ENCODE results near the gene AKAP8. TPM values are rescaled to one million over a fixed set of nuclear protein-coding genes. Genes with fewer than 3 reads are reported as not detected.

Gene AKAP8
- total and polyA plus RNA-seq, 2 of the 4 experiments (the other 2 are of a cell fraction): 12.2 to 13.4 TPM

DNA sequence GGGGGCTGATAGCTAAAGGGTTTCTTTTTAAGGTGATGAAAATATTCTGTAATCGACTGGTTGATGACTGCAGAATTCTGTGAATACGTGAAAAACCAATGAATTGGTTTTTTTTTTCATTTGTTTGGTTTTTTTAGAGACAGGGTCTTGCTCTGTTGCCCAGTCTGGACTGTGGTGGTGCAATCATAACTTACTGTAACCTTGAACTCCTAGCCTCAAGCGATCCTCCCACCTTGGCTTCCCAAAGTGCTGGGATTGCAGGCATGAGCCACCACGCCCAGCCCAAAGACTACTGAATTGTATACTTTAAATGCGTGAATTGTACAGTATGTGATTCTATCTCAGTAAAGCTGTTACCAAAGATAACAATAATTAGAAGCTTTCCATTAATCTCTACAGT, 14.8 kb upstream of the AKAP8 start:
- Histone ChIP-seq H3K4me3 (ENCODE audit: insufficient read depth, low read depth, low read length) (no peak overlapping the region), H3K79me1 (ENCODE audit: low read depth in 1 of 2, low read length in 2 of 2) (peaks cover 20 to 49% of the 10 kb centered on the region in 2 experiments), H3K23ac (ENCODE audit: low read depth, low read length) (no peak overlapping the region), H4K91ac (ENCODE audit: insufficient read depth, low read depth, low read length) (no peak overlapping the region), H3K36me3 (ENCODE audit: control insufficient read depth, insufficient read depth, low read length) (peaks cover 50% of the 10 kb centered on the region), H2AFZ (replicated peaks; ENCODE audit: low read length, poor library complexity) (no peak overlapping the region), H3K4me1 (ENCODE audit: control insufficient read depth, insufficient read depth, low read length) (no peaks in the 10 kb centered on the region; the same call in 1 of the 2 replicates), H3K9me1 (ENCODE audit: insufficient read depth, low read length) (peaks cover 9% of the 10 kb centered on the region; the same call in 1 of the 2 replicates), H2BK120ac (ENCODE audit: low read depth, low read length) (no peak overlapping the region), H3K9me3 (ENCODE audit: control insufficient read depth, insufficient read depth, low read length) (no peaks in the 10 kb centered on the region), H3K56ac (ENCODE audit: extremely low read depth, insufficient read depth, low read length) (no peak overlapping the region), H3K27me3 (ENCODE audit: control insufficient read depth, insufficient read depth, low read length) (no peaks in the 10 kb centered on the region), H3K27ac (ENCODE audit: insufficient read depth, low read length) (no peak overlapping the region), H3K4me2 (ENCODE audit: low read depth, low read length) (no peak overlapping the region), H4K8ac (ENCODE audit: low read depth in 2 of 2, low read length in 2 of 2) (no peak overlapping the region), H2BK5ac (ENCODE audit: low read depth, low read length, poor library complexity, severe bottlenecking) (no peak overlapping the region), H2AK9ac (replicated peaks; ENCODE audit: low read depth, low read length, poor library complexity) (no peak overlapping the region), H3K14ac (replicated peaks; ENCODE audit: low read depth, low read length) (no peak overlapping the region), H3K9ac (ENCODE audit: low read depth, low read length) (no peak overlapping the region), H4K5ac (ENCODE audit: low read depth, low read length) (no peak overlapping the region), H2AK5ac (ENCODE audit: low read depth, low read length) (no peak overlapping the region), H3K18ac (ENCODE audit: low read depth, low read length) (no peak overlapping the region), H2BK20ac (ENCODE audit: low read depth, low read length) (no peak overlapping the region), H4K20me1 (ENCODE audit: insufficient read depth, low read length) (peaks cover 50% of the 10 kb centered on the region), H3K4ac (ENCODE audit: low read depth, low read length) (no peak overlapping the region), H2BK15ac (ENCODE audit: low read depth, low read length) (no peak overlapping the region)
- ATAC-seq (ENCODE audit: low read depth) (no peak), DNase-seq (no peak)
- CTCF ChIA-PET: interaction anchor here (0.7 to 1.1 kb wide), 3 partner anchors 10 to 25 kb away, joined by 4 to 5 read pairs (median 4); no protein-coding TSS in a partner anchor
- no peak for TF ChIP-seq RCOR1 (IDR thresholded peaks at IDR 0.05; ENCODE audit: insufficient replicate concordance, low read length)
- TF ChIP-seq, protein P1, sequence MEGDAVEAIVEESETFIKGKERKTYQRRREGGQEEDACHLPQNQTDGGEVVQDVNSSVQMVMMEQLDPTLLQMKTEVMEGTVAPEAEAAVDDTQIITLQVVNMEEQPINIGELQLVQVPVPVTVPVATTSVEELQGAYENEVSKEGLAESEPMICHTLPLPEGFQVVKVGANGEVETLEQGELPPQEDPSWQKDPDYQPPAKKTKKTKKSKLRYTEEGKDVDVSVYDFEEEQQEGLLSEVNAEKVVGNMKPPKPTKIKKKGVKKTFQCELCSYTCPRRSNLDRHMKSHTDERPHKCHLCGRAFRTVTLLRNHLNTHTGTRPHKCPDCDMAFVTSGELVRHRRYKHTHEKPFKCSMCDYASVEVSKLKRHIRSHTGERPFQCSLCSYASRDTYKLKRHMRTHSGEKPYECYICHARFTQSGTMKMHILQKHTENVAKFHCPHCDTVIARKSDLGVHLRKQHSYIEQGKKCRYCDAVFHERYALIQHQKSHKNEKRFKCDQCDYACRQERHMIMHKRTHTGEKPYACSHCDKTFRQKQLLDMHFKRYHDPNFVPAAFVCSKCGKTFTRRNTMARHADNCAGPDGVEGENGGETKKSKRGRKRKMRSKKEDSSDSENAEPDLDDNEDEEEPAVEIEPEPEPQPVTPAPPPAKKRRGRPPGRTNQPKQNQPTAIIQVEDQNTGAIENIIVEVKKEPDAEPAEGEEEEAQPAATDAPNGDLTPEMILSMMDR (conservative IDR thresholded peaks at IDR 0.05; ENCODE audit: low read depth, low read length): no peak
- TF ChIP-seq SMC3 (IDR thresholded peaks at IDR 0.05; ENCODE audit: low read depth, low read length): no peak
- no peak for TF ChIP-seq MAZ (IDR thresholded peaks at IDR 0.05; ENCODE audit: borderline replicate concordance, low read depth, low read length)
- no peak for TF ChIP-seq USF2 (IDR thresholded peaks at IDR 0.05; ENCODE audit: low read depth, low read length)
- no peak for TF ChIP-seq MXI1 (IDR thresholded peaks at IDR 0.05; ENCODE audit: borderline replicate concordance, low read depth, low read length)
- TF ChIP-seq FOS (IDR thresholded peaks at IDR 0.05; ENCODE audit: low read depth, low read length): no peak
- no peak for TF ChIP-seq CEBPB (IDR thresholded peaks at IDR 0.05; ENCODE audit: low read depth, low read length)
- TF ChIP-seq CHD1 (IDR thresholded peaks at IDR 0.05; ENCODE audit: low read depth, low read length): no peak
- TF ChIP-seq MAFK (IDR thresholded peaks at IDR 0.05; ENCODE audit: low read depth, low read length): no peak
- no peak for TF ChIP-seq RFX5 (IDR thresholded peaks at IDR 0.05; ENCODE audit: low read depth, low read length)
- TF ChIP-seq POLR2A (IDR thresholded peaks at IDR 0.05; ENCODE audit: low read depth, low read length): no peak
- no peak for TF ChIP-seq BHLHE40 (IDR thresholded peaks at IDR 0.05; ENCODE audit: low read depth, low read length)
- no peak for TF ChIP-seq RAD21 (IDR thresholded peaks at IDR 0.05; ENCODE audit: low read length)
- in situ Hi-C loops (cut with MboI; ENCODE audit: low sequenced_read_pairs): no loop called here
- WGBS, 2 experiments (ENCODE audit: extremely low coverage in 2 of 2, insufficient read length in 1 of 2): no CpG with 5 or more reads among the region's 5 CpGs
- intact Hi-C loops (cut with micrococcal nuclease): no loop called here
- POLR2A ChIA-PET (ENCODE audit: unreplicated experiment): no interaction called here
- no TSS peak for BruUV-seq (replicated peaks)
- dilution Hi-C loops (cut with HindIII; ENCODE audit: low sequenced_read_pairs, unreplicated experiment): no loop called here

All from IMR-90 (cell line).